COLO829 (cell line): ENCODE results near the gene KIF13A.
A peak's percentile ranks its signal among the peaks of the same experiment; 100 is the strongest.
"Not testable (repeated sequence)": the region's sequence is repeated elsewhere in the genome, so short reads cannot be mapped to it uniquely, and the experiment has no call there.

Experiments used
- DNase-seq: peaks from one replicate; pipeline ENCODE4 v3.0.0; 2012; ENCODE audit warnings: low spot score

KIF13A gene

GRCh38 chr6:17968876-17969275 is 18.6 kb downstream of the KIF13A start:
- DNase-seq: no peak

- DNase-seq: no peak
Measured at GRCh38 chr6:17967668-17968518, 19.5 kb downstream of the KIF13A start.

- DNase-seq: no peak
Measured at GRCh38 chr6:17966451-17966850, 21.0 kb downstream of the KIF13A start.

GRCh38 chr6:17965397-17965796 is 22.0 kb downstream of the KIF13A start:
- no peak for DNase-seq

GRCh38 chr6:17964633-17965032 is 22.8 kb downstream of the KIF13A start:
- DNase-seq: no peak

- DNase-seq: peak; percentile 75
Measured at GRCh38 chr6:17962436-17963031, 24.9 kb downstream of the KIF13A start.

- no peak for DNase-seq
Measured at GRCh38 chr6:17959302-17959701, 28.1 kb downstream of the KIF13A start.

- DNase-seq: no peak
Measured at GRCh38 chr6:17957904-17958620, 29.4 kb downstream of the KIF13A start.

- DNase-seq: no peak
Measured at GRCh38 chr6:17957498-17957897, 29.9 kb downstream of the KIF13A start.

- DNase-seq: no peak
Measured at GRCh38 chr6:17957086-17957485, 30.3 kb downstream of the KIF13A start.

GRCh38 chr6:17950095-17950494 is 37.3 kb downstream of the KIF13A start:
- no peak for DNase-seq

GRCh38 chr6:17949168-17949567 is 38.3 kb downstream of the KIF13A start:
- no peak for DNase-seq

- no peak for DNase-seq
Measured at GRCh38 chr6:17948725-17949124, 38.7 kb downstream of the KIF13A start.

- DNase-seq: not testable (repeated sequence)
Measured at GRCh38 chr6:17947574-17947973, 39.9 kb downstream of the KIF13A start.

- DNase-seq: no peak
Measured at GRCh38 chr6:17945575-17945974, 41.9 kb downstream of the KIF13A start.

- DNase-seq: no peak
Measured at GRCh38 chr6:17945111-17945510, 42.3 kb downstream of the KIF13A start.

GRCh38 chr6:17941318-17941717 is 46.1 kb downstream of the KIF13A start:
- no peak for DNase-seq

- no peak for DNase-seq
Measured at GRCh38 chr6:17940151-17940792, 47.2 kb downstream of the KIF13A start.

GRCh38 chr6:17938901-17939300 is 48.5 kb downstream of the KIF13A start:
- no peak for DNase-seq

GRCh38 chr6:17935188-17936149 is 52.0 kb downstream of the KIF13A start:
- peak; percentile 44 for DNase-seq

- no peak for DNase-seq
Measured at GRCh38 chr6:17933716-17934115, 53.7 kb downstream of the KIF13A start.
